ENCODE measurements around the gene SNX2. TPM values are rescaled to one million over a fixed set of nuclear protein-coding genes. Genes with fewer than 3 reads are reported as not detected.

The SNX2 gene
- total and polyA plus RNA-seq, 12 donors = 15.1 to 48.5 (median 35.2) TPM

DNA sequence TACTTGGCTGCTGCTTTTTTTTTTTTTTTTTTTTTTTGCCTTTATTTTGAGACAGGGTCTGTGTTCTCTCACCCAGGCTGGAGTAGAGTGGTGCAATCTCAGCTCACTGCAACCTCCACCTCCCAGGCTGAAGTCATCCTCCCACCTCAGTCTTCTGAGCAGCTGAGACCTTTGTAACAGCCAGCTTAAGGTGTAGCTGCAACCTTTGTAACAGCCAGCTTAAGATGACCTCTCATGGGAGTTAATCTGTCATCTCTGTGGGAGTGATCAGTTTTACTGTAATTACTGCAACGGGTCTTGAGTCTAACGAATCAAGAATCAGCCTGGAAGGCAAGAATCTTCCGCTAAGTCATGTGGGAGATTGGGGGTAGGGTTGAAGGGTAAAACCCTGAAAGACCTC is 31.6 kb upstream of the SNX2 start:
- intact Hi-C loops (cut with DNase I) = no loop called here

DNA sequence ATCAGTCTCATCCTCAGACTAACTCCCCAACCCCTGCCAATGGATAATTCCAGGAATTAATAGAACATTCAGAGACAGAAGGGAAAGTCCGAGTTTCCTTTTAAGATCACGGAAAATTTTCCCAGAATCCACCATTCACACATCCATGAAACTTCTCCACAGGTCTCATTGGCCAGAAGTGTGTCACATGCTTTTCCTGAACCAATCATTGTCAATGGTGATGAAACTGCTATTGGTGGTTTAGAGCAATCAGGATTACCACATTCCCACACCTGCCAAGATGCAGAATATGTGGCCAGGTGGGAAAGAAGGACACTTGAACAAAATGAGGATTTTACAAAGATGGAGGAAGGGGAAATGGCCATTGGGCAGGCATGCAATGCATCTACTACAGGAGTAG is 29.3 kb upstream of the SNX2 start:
- intact Hi-C loops (cut with DNase I) = no loop called here
- DNase-seq (no peak), ATAC-seq (no peak)
- Histone ChIP-seq H3K9me3 (no peaks in the 10 kb centered on the region), H3K36me3 (no peaks in the 10 kb centered on the region), H3K4me3 (no peak overlapping the region), H3K27ac (no peak overlapping the region), H3K4me1 (no peaks in the 10 kb centered on the region), H3K27me3 (peaks cover 0 to 4% (median 0%) of the 10 kb centered on the region in 7 donors)
- WGBS, 2 donors = 85% methylated on average over 2 of the region's 2 CpGs
- TF ChIP-seq, protein P1, sequence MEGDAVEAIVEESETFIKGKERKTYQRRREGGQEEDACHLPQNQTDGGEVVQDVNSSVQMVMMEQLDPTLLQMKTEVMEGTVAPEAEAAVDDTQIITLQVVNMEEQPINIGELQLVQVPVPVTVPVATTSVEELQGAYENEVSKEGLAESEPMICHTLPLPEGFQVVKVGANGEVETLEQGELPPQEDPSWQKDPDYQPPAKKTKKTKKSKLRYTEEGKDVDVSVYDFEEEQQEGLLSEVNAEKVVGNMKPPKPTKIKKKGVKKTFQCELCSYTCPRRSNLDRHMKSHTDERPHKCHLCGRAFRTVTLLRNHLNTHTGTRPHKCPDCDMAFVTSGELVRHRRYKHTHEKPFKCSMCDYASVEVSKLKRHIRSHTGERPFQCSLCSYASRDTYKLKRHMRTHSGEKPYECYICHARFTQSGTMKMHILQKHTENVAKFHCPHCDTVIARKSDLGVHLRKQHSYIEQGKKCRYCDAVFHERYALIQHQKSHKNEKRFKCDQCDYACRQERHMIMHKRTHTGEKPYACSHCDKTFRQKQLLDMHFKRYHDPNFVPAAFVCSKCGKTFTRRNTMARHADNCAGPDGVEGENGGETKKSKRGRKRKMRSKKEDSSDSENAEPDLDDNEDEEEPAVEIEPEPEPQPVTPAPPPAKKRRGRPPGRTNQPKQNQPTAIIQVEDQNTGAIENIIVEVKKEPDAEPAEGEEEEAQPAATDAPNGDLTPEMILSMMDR (IDR thresholded peaks at IDR 0.05) = no peak

More for the DNA sequence above, 31.6 kb upstream of the SNX2 start:
- Histone ChIP-seq H3K27me3 (peaks cover 0 to 4% (median 0%) of the 10 kb centered on the region in 7 donors), H3K4me1 (no peaks in the 10 kb centered on the region), H3K27ac (no peak overlapping the region), H3K9me3 (no peaks in the 10 kb centered on the region), H3K36me3 (no peaks in the 10 kb centered on the region), H3K4me3 (no peak overlapping the region)
- DNase-seq (no peak), ATAC-seq (no peak)
- TF ChIP-seq, protein P1 (IDR thresholded peaks at IDR 0.05) = no peak
- 77% methylated on average over 3 of the region's 3 CpGs for WGBS, 2 donors

DNA sequence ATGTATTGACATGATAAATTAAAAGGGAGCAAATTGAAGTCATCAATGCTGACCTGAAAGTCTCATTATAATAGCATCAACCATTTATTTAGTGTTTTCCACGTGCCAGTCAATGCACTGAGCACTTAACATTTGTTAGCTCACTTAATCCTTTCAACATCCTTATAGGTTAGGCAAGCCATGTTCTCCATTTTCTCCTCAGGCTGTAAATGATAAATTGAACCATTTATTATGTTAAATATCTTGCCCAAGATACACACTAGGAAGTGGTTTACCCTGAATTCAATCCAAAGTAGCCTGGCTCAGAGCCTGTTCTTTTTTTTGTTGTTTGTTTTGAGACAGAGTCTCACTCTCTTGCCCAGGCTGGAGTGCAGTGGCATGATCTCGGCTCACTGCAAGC is 25.0 kb upstream of the SNX2 start:
- WGBS, 2 donors = 77 to 86% methylated on average over 2 of the region's 2 CpGs
- H3K4me1 ChIP-seq = no peaks in the 10 kb centered on the region
- H3K36me3 ChIP-seq = no peaks in the 10 kb centered on the region
- no peak for DNase-seq
- H3K9me3 ChIP-seq = no peaks in the 10 kb centered on the region
- intact Hi-C loops (cut with DNase I) = no loop called here
- no peak overlapping the region for H3K4me3 ChIP-seq
- ATAC-seq = no peak
- TF ChIP-seq, protein P1 (IDR thresholded peaks at IDR 0.05) = no peak
- peaks cover 0 to 16% (median 0%) of the 10 kb centered on the region in 7 donors for H3K27me3 ChIP-seq
- H3K27ac ChIP-seq = no peak overlapping the region

DNA sequence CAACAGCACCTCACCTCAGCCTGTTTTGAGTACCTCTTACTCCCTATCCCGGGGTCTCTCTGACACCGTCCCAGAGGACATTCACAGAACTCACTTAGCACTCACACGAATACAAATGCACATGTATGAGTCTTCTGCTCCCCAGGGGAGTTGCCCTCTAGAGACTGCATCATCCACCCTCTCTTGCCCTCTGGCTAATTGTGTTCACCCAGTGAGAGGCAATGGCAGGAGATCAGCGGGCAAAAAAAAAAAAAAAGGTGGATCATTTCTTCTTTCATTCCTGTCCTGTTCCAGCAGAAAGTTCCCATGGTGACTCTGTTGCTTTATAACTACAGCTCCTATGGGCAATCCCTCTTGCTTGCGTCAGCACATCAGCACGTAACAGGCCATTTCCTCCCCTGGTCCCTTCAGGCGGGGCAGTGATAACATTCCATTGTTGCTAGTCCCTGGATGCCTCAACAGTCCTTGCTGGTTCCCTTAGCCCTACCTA is 23.5 kb upstream of the SNX2 start:
- Histone ChIP-seq H3K4me3 (no peak overlapping the region), H3K27ac (no peak overlapping the region), H3K27me3 (peaks cover 0 to 16% (median 0%) of the 10 kb centered on the region in 7 donors), H3K36me3 (no peaks in the 10 kb centered on the region), H3K9me3 (no peaks in the 10 kb centered on the region), H3K4me1 (peaks cover 0 to 7% (median 0%) of the 10 kb centered on the region in 9 donors)
- TF ChIP-seq, protein P1 (IDR thresholded peaks at IDR 0.05) = no peak
- peak in 3 of 8 donors; percentile 27 to 48 (median 46) for ATAC-seq
- no peak for DNase-seq
- intact Hi-C loops (cut with DNase I) = no loop called here
- 46 to 53% methylated on average over 7 of the region's 7 CpGs for WGBS, 2 donors
